H1 (cell line): ENCODE measurements around the gene CNNM2. TPM values are rescaled to one million over a fixed set of nuclear protein-coding genes. Genes with fewer than 3 reads are reported as not detected.

Experiments used
- CTCF ChIA-PET: fragments of 300-600 bp; sonication (Branson Sonifier 250); formaldehyde crosslinking; loops from one replicate; lab custom pipeline; 2021; ENCODE audit not compliant: partially characterized antibody; lab: Charles Lee
- POLR2A ChIA-PET: fragments of 300-600 bp; sonication (Branson Sonifier 250); formaldehyde crosslinking; loops from one replicate; lab custom pipeline; 2021; ENCODE audit warnings: inconsistent platforms; ENCODE audit not compliant: partially characterized antibody; lab: Charles Lee
- DNase-seq, 2 experiments: peaks; one replicate each; pipeline versions ENCODE4 v3.0.0 to v3.0.0-alpha.2; 2010 to 2022; ENCODE audit warnings: low spot score in 2 of 2, low read depth in 1 of 2, mixed read lengths in 1 of 2
- FAIRE-seq: peaks from 2 replicates; lab custom pipeline; 2011; peaks lifted over from hg19 to GRCh38; lab: Jason Lieb, UNC
- H2AFZ ChIP-seq: 2 replicates; pipeline ENCODE4 v1.8.1; 2012; ENCODE audit warnings: low read length, inconsistent platforms
- H2AK5ac ChIP-seq: 2 replicates; pipeline ENCODE4 v1.6.1; 2013; ENCODE audit warnings: low read depth, low read length
- H2BK120ac ChIP-seq: replicated peaks from 2 replicates; pipeline ENCODE3; 2013; ENCODE audit warnings: low read depth, low read length, inconsistent platforms
- H2BK12ac ChIP-seq: 2 replicates; pipeline ENCODE4 v1.6.1; 2013; ENCODE audit warnings: low read depth, low read length
- H2BK15ac ChIP-seq: 2 replicates; pipeline ENCODE4 v1.6.1; 2013; ENCODE audit warnings: low read length
- H2BK20ac ChIP-seq: 2 replicates; pipeline ENCODE4 v1.6.1; 2013; ENCODE audit warnings: low read length
- H2BK5ac ChIP-seq: 2 replicates; pipeline ENCODE4 v1.6.1; 2013; ENCODE audit warnings: low read depth, low read length
- H3K14ac ChIP-seq: 2 replicates; pipeline ENCODE4 v1.6.1; 2013; ENCODE audit warnings: inconsistent platforms; ENCODE audit not compliant: insufficient read length
- H3K18ac ChIP-seq: 2 replicates; pipeline ENCODE4 v1.6.1; 2013; ENCODE audit warnings: low read length; ENCODE audit errors: extremely low read depth
- H3K23ac ChIP-seq: 2 replicates; pipeline ENCODE4 v1.6.1; 2013; ENCODE audit warnings: inconsistent platforms; ENCODE audit not compliant: insufficient read length
- H3K23me2 ChIP-seq: 2 replicates; pipeline ENCODE4 v1.6.1; 2013; ENCODE audit warnings: low read depth, low read length
- H3K27ac ChIP-seq: 2 replicates; pipeline ENCODE4 v1.6.1; 2011; ENCODE audit warnings: low read depth, low read length, inconsistent platforms
- H3K27me3 ChIP-seq, 4 experiments: replicated peaks in 1 of 4; 1 replicate in 1 of 4; 2 replicates in 3 of 4; pipeline versions ENCODE4 v1.6.1 to v1.8.1; 2011 to 2013; ENCODE audit warnings: low read length in 3 of 4, mild to moderate bottlenecking in 3 of 4, inconsistent platforms in 2 of 4, mixed read lengths in 2 of 4, moderate library complexity in 1 of 4; ENCODE audit not compliant: control insufficient read depth in 3 of 4, insufficient read depth in 3 of 4; ENCODE audit errors: extremely low read depth in 1 of 4
- H3K36me3 ChIP-seq, 4 experiments: 2 replicates each; pipeline versions ENCODE4 v1.6.1 to v1.8.1; 2011 to 2013; ENCODE audit warnings: mild to moderate bottlenecking in 4 of 4, low read length in 3 of 4, moderate library complexity in 2 of 4, control low read depth in 1 of 4, inconsistent platforms in 1 of 4; ENCODE audit not compliant: insufficient read depth in 4 of 4, control insufficient read depth in 2 of 4
- H3K4ac ChIP-seq: replicated peaks from 2 replicates; pipeline ENCODE3; 2013; ENCODE audit warnings: low read length, low read depth, mixed read lengths, inconsistent platforms; ENCODE audit not compliant: insufficient read length
- H3K4me1 ChIP-seq, 4 experiments: replicated peaks in 1 of 4; 1 replicate in 1 of 4; 2 replicates in 3 of 4; pipeline versions ENCODE4 v1.6.1 to v1.8.1; 2011 to 2013; ENCODE audit warnings: low read length in 3 of 4, inconsistent platforms in 2 of 4, mixed read lengths in 1 of 4; ENCODE audit not compliant: insufficient read depth in 4 of 4, control insufficient read depth in 3 of 4
- H3K4me2 ChIP-seq, 2 experiments: 2 replicates each; pipeline versions ENCODE4 v1.6.1 to v1.8.1; 2011 to 2013; ENCODE audit warnings: low read depth in 2 of 2, low read length in 2 of 2, control low read depth in 1 of 2, inconsistent platforms in 1 of 2, mild to moderate bottlenecking in 1 of 2; ENCODE audit not compliant: insufficient read depth in 1 of 2
- H3K4me3 ChIP-seq, 4 experiments: fragments of 200-600, 300-600 bp in 1 of 4; sonication (generic), shearing (Covaris generic), sonication (Bioruptor Twin) in 1 of 4; 2 replicates each; pipeline versions ENCODE4 v1.5.1 to v1.8.1; 2011 to 2016; ENCODE audit warnings: low read length in 4 of 4, low read depth in 3 of 4, control low read depth in 2 of 4, inconsistent platforms in 2 of 4, mild to moderate bottlenecking in 2 of 4, mixed read lengths in 1 of 4, moderate library complexity in 1 of 4; ENCODE audit not compliant: insufficient read depth in 2 of 4; ENCODE audit errors: extremely low read depth in 1 of 4
- H3K56ac ChIP-seq: replicated peaks from 2 replicates; pipeline ENCODE3; 2013; ENCODE audit warnings: low read depth, mild to moderate bottlenecking, mixed read lengths, low read length, inconsistent platforms; ENCODE audit not compliant: insufficient read length
- H3K79me1 ChIP-seq: 2 replicates; pipeline ENCODE4 v1.6.1; 2013; ENCODE audit warnings: low read depth, low read length, control low read depth
- H3K79me2 ChIP-seq, 2 experiments: 2 replicates each; pipeline versions ENCODE4 v1.6.1 to v1.8.1; 2012 to 2013; ENCODE audit warnings: low read length in 2 of 2, mild to moderate bottlenecking in 2 of 2, inconsistent platforms in 1 of 2; ENCODE audit not compliant: insufficient read depth in 2 of 2, control insufficient read depth in 1 of 2
- H3K9ac ChIP-seq, 4 experiments: replicated peaks in 1 of 4; 1 replicate in 1 of 4; 2 replicates in 3 of 4; pipeline versions ENCODE4 v1.6.1 to v1.8.1; 2011 to 2013; ENCODE audit warnings: low read depth in 3 of 4, low read length in 3 of 4, control low read depth in 2 of 4, mild to moderate bottlenecking in 2 of 4, moderate library complexity in 2 of 4, inconsistent platforms in 1 of 4; ENCODE audit errors: extremely low read depth in 1 of 4
- H3K9me3 ChIP-seq, 2 experiments: 2 replicates each; pipeline versions ENCODE4 v1.6.1 to v1.8.1; 2012 to 2013; ENCODE audit warnings: mild to moderate bottlenecking in 2 of 2, moderate library complexity in 2 of 2, control low read depth in 1 of 2, inconsistent platforms in 1 of 2, low read depth in 1 of 2, low read length in 1 of 2, mixed read lengths in 1 of 2; ENCODE audit not compliant: insufficient read depth in 2 of 2
- H4K20me1 ChIP-seq, 2 experiments: replicated peaks in 1 of 2; 2 replicates each; pipeline versions ENCODE3 to v1.8.1; 2011 to 2013; ENCODE audit warnings: inconsistent platforms in 2 of 2, low read length in 2 of 2, mild to moderate bottlenecking in 1 of 2; ENCODE audit not compliant: insufficient read depth in 2 of 2, control insufficient read depth in 1 of 2
- H4K5ac ChIP-seq: 2 replicates; pipeline ENCODE4 v1.6.1; 2013; ENCODE audit warnings: low read length, low read depth, mixed read lengths, inconsistent platforms; ENCODE audit not compliant: insufficient read length
- H4K8ac ChIP-seq: 2 replicates; pipeline ENCODE4 v1.8.0; 2013; ENCODE audit warnings: mild to moderate bottlenecking, moderate library complexity, low read length, inconsistent platforms; ENCODE audit not compliant: insufficient read depth; ENCODE audit errors: extremely low read depth
- H4K91ac ChIP-seq: replicated peaks from 2 replicates; pipeline ENCODE3; 2013; ENCODE audit warnings: low read length, mixed read lengths, inconsistent platforms; ENCODE audit not compliant: insufficient read length
- ATF2 ChIP-seq: IDR thresholded peaks from 2 replicates; pipeline ENCODE4 v1.6.1; 2012; ENCODE audit warnings: low read length, inconsistent platforms
- KDM4A ChIP-seq: IDR thresholded peaks from one replicate; pipeline ENCODE4 v1.7.1; 2012; ENCODE audit warnings: low read depth, mild to moderate bottlenecking, moderate library complexity, low read length, inconsistent platforms; ENCODE audit not compliant: severe bottlenecking
- RXRA ChIP-seq: IDR thresholded peaks from 2 replicates; pipeline ENCODE4 v1.6.1; 2011; ENCODE audit warnings: low read depth, mild to moderate bottlenecking, low read length, moderate library complexity; ENCODE audit not compliant: insufficient read depth
- TCF12 ChIP-seq: IDR thresholded peaks from 2 replicates; pipeline ENCODE4 v1.6.1; 2011; ENCODE audit warnings: low read depth, mild to moderate bottlenecking, low read length
- WGBS, 2 experiments: shearing (Covaris generic) in 1 of 2; methylation state at CpG; one replicate each; pipeline versions ENCODE4 v1.1.6 to v1.1.7; 2013 to 2015; ENCODE audit warnings: low lambda C conversion rate in 2 of 2, mixed read lengths in 2 of 2, inconsistent platforms in 1 of 2, low coverage in 1 of 2, missing lambda C conversion rate in 1 of 2; ENCODE audit not compliant: insufficient replicate concordance in 2 of 2, insufficient coverage in 1 of 2, insufficient read length in 1 of 2; ENCODE audit errors: extremely low coverage in 1 of 2, missing lambda C conversion rate in 1 of 2; 5-methylcytosine and 5-hydroxymethylcytosine counted together
- polyA plus RNA-seq, 7 experiments: library from polyadenylated mRNA; depleted of rRNA in 3 of 7; stranded (reverse) in 5 of 7; unstranded in 2 of 7; fragments of >200 nt in 5 of 7; fragments of 200-250 nt in 2 of 7; gene quantifications; 1 replicate in 5 of 7; 2 replicates in 1 of 7; 4 replicates in 1 of 7; pipeline versions ENCODE4 v1.2.1 to v1.2.3, GENCODE V29; 2011 to 2013; ENCODE audit warnings: missing spikeins in 2 of 7, mixed read lengths in 2 of 7
- total RNA-seq: library from RNA; stranded (reverse); fragmentation: NEBNext Ultra II Directional; extraction: Animal tissue kit (Norgen Biotek cat#: 25700); gene quantifications from 2 replicates; pipeline ENCODE4 v1.2.1, GENCODE V29; 2021

Gene CNNM2
- total and polyA plus RNA-seq, 2 of the 8 experiments (the other 6 are each of a cell fraction or from before 2014, with no cell fraction given): 7.3 to 23.6 TPM

DNA sequence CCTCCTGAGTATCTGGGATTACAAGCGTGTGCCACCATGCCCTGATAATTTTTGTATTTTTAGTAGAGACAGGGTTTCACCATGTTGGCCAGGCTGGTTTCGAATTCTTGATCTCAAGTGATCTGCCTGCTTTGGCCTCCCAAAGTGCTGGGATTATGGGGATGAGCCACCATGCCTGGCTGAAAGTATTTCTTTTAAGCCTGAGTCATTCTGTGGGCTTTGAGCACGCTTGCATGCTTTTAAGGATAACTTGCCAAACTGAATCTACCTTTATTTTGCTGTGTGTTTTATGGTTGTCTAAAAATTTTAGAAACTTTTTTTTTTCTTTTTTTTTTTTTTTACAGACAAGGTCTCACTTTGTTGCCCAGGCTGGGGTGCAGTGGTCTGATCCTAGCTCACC is 33.2 kb downstream of the CNNM2 start:
- no peak overlapping the region for H2BK120ac ChIP-seq
- no peak overlapping the region for H2BK15ac ChIP-seq
- no peak overlapping the region for H3K23ac ChIP-seq
- POLR2A ChIA-PET: no interaction called here
- H3K27me3 ChIP-seq: no peaks in the 10 kb centered on the region
- TF ChIP-seq ATF2: no peak
- TF ChIP-seq RXRA: no peak
- no peak for TF ChIP-seq TCF12
- TF ChIP-seq KDM4A: no peak
- H2AFZ ChIP-seq: no peak overlapping the region
- WGBS, 2 experiments: 98% methylated on average over 3 of the region's 3 CpGs; no CpG with 5 or more reads in 1 of the 2 experiments
- no peak overlapping the region for H2BK5ac ChIP-seq
- no peaks in the 10 kb centered on the region for H3K79me2 ChIP-seq
- DNase-seq (no peak), FAIRE-seq (no peak)
- H3K4me2 ChIP-seq: no peak overlapping the region
- H2BK20ac ChIP-seq: no peak overlapping the region
- no peak overlapping the region for H3K4ac ChIP-seq
- no peak overlapping the region for H4K8ac ChIP-seq
- no peak overlapping the region for H2AK5ac ChIP-seq
- H3K4me1 ChIP-seq: no peaks in the 10 kb centered on the region
- H4K20me1 ChIP-seq: no peaks in the 10 kb centered on the region
- H3K27ac ChIP-seq: no peak overlapping the region
- H3K9me3 ChIP-seq: no peaks in the 10 kb centered on the region
- H3K79me1 ChIP-seq: no peaks in the 10 kb centered on the region
- no peak overlapping the region for H3K9ac ChIP-seq
- no peak overlapping the region for H3K4me3 ChIP-seq
- no peak overlapping the region for H3K56ac ChIP-seq
- no peak overlapping the region for H4K5ac ChIP-seq
- CTCF ChIA-PET: interaction anchor here (0.6 to 0.7 kb wide), 2 partner anchors 14 to 26 kb away, joined by 3 to 4 read pairs; no protein-coding TSS in a partner anchor
- no peak overlapping the region for H4K91ac ChIP-seq
- H3K18ac ChIP-seq: no peak overlapping the region
- no peaks in the 10 kb centered on the region for H3K36me3 ChIP-seq
- no peak overlapping the region for H2BK12ac ChIP-seq
- no peaks in the 10 kb centered on the region for H3K23me2 ChIP-seq
- H3K14ac ChIP-seq: no peak overlapping the region
